SK-N-SH (cell line): ENCODE data around the gene CRIP3.

Experiments
- CHD2 ChIP-seq: fragments of 150-350 bp; IDR thresholded peaks from 2 replicates; pipeline ENCODE4 v1.6.1; 2018; ENCODE audit warnings: low read length; ENCODE audit not compliant: partially characterized antibody
- CTCF ChIP-seq: fragments of 200-600 bp; sonication (generic); IDR thresholded peaks from 2 replicates; pipeline ENCODE4 v1.6.1; 2017; ENCODE audit warnings: antibody characterized with exemption, mild to moderate bottlenecking, moderate library complexity
- MAX ChIP-seq: IDR thresholded peaks from 2 replicates; pipeline ENCODE4 v1.4.0; 2012; ENCODE audit warnings: low read depth

- TF ChIP-seq CTCF, result no peak
- no peak for TF ChIP-seq MAX
- no peak for TF ChIP-seq CHD2
Measured at GRCh38 chr6:43308101-43308989, at the start of gene CRIP3.
